Body of pancreas (tissue), 4 donors: ENCODE data around the gene ANKS1A. TPM values are rescaled to one million over a fixed set of nuclear protein-coding genes. Genes with fewer than 3 reads are reported as not detected.

Experiments
- ATAC-seq: fragments of 150-250 bp; one replicate; pipeline ENCODE4 v1.9.1; 2016
- DNase-seq, 4 donors: peaks; one replicate each; pipeline ENCODE4 v3.0.0-alpha.2; 2019
- H3K27ac ChIP-seq, 4 donors: fragments of 200-600 bp; sonication (generic); 1 replicate in 3 of 4; 2 replicates in 1 of 4; pipeline versions ENCODE4 v1.5.1 to v1.6.1; 2016 to 2019; ENCODE audit warnings: mild to moderate bottlenecking in 1 of 4, mixed read lengths in 1 of 4, moderate library complexity in 1 of 4
- H3K27me3 ChIP-seq, 2 donors: fragments of 200-600 bp; sonication (generic); one replicate each; pipeline ENCODE4 v1.6.0; 2016; ENCODE audit warnings: mild to moderate bottlenecking in 1 of 2
- H3K36me3 ChIP-seq, 2 donors: fragments of 200-600 bp; sonication (generic); replicated peaks in 1 of 2; 2 replicates each; pipeline ENCODE4 v1.5.1; 2016; ENCODE audit warnings: low read depth in 2 of 2; ENCODE audit not compliant: insufficient read depth in 1 of 2
- H3K4me1 ChIP-seq: fragments of 200-600 bp; sonication (generic); one replicate; pipeline ENCODE4 v1.6.0; 2016
- H3K4me3 ChIP-seq, 2 donors: fragments of 200-600 bp; sonication (generic); 1 replicate in 1 of 2; 2 replicates in 1 of 2; pipeline ENCODE4 v1.5.1; 2016 to 2019
- H3K9me3 ChIP-seq, 3 donors: fragments of 200-600 bp; sonication (generic); 1 replicate in 2 of 3; 2 replicates in 1 of 3; pipeline ENCODE4 v1.5.1; 2016
- POLR2A ChIP-seq, 3 donors: fragments of 450-650 bp; IDR thresholded peaks; one replicate each; pipeline ENCODE4 v1.6.1; 2016; ENCODE audit warnings: antibody characterized with exemption in 3 of 3, mild to moderate bottlenecking in 2 of 3
- WGBS, 2 donors: methylation state at CpG; one replicate each; pipeline ENCODE4 v1.1.5; 2017; 5-methylcytosine and 5-hydroxymethylcytosine counted together
- intact Hi-C: fragments of 100-400 bp; cut with DNase I; formaldehyde crosslinking; loops from one replicate; pipeline ENCODE4 v1.15.1; 2023
- total RNA-seq, 2 donors: library from RNA; depleted of rRNA; stranded (reverse); fragments of >200 nt; gene quantifications; one replicate each; pipeline ENCODE4 v1.1.0, GENCODE V29; 2016
- TF ChIP-seq, protein P1 (sequence below), 7 experiments: fragments of 450-650 bp in 4 of 7; fragments of 200-600 bp in 3 of 7; sonication (generic) in 3 of 7; IDR thresholded peaks; one replicate each; pipeline ENCODE4 v1.5.1; 2016 to 2019; ENCODE audit warnings: antibody characterized with exemption in 7 of 7

ANKS1A gene
- total RNA-seq, 2 donors from 2014 or later: 14.3 to 17.1 TPM

DNA sequence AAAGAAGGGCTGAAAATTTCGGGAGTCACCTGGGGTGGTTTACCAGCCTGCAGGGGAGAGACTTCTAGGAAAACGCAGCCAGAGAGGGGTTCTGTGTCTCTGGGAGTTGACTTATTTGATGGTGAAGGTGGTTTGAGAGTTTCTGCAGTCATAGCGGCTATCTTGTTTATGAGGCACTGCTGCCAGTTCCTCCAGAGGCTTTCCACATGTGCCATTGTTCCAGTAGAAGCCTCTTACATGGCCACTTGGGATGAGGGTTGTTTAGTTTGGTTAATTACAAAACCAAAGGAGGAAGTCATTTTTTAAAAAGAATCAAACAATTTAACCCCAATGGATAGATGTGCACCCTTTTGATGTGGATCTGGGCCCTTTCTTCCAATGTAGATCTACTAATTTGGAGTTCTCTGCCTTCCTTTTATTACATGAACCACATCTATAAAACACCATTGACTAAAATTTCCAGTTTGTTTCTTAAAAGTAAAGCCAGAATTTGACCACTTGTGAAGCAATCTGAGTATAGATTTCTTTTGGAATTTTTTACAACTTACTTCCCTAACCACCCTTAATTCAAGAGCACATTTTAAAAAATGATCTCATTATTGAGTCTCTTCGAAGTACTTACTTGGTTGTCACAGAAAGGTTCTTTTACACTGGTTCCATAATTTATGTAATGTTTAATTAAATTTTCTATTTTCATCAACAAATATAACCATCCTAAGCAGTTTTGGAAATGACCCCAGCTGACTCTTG, 154.5 kb downstream of the ANKS1A start:
- H3K9me3 ChIP-seq: no peaks in the 10 kb centered on the region
- ATAC-seq (no peak), DNase-seq (no peak)
- TF ChIP-seq, protein P1, sequence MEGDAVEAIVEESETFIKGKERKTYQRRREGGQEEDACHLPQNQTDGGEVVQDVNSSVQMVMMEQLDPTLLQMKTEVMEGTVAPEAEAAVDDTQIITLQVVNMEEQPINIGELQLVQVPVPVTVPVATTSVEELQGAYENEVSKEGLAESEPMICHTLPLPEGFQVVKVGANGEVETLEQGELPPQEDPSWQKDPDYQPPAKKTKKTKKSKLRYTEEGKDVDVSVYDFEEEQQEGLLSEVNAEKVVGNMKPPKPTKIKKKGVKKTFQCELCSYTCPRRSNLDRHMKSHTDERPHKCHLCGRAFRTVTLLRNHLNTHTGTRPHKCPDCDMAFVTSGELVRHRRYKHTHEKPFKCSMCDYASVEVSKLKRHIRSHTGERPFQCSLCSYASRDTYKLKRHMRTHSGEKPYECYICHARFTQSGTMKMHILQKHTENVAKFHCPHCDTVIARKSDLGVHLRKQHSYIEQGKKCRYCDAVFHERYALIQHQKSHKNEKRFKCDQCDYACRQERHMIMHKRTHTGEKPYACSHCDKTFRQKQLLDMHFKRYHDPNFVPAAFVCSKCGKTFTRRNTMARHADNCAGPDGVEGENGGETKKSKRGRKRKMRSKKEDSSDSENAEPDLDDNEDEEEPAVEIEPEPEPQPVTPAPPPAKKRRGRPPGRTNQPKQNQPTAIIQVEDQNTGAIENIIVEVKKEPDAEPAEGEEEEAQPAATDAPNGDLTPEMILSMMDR (IDR thresholded peaks at IDR 0.05): no peak
- no peak for TF ChIP-seq POLR2A (IDR thresholded peaks at IDR 0.05)
- H3K27ac ChIP-seq: peak overlapping the region; percentile 18 to 90 (median 80)
- H3K4me1 ChIP-seq: peaks cover 57% of the 10 kb centered on the region
- no peaks in the 10 kb centered on the region for H3K36me3 ChIP-seq
- 56 to 63% methylated on average over 4 of the region's 4 CpGs for WGBS, 2 donors
- H3K4me3 ChIP-seq: no peak overlapping the region
- intact Hi-C loops: no loop called here
- no peaks in the 10 kb centered on the region for H3K27me3 ChIP-seq

DNA sequence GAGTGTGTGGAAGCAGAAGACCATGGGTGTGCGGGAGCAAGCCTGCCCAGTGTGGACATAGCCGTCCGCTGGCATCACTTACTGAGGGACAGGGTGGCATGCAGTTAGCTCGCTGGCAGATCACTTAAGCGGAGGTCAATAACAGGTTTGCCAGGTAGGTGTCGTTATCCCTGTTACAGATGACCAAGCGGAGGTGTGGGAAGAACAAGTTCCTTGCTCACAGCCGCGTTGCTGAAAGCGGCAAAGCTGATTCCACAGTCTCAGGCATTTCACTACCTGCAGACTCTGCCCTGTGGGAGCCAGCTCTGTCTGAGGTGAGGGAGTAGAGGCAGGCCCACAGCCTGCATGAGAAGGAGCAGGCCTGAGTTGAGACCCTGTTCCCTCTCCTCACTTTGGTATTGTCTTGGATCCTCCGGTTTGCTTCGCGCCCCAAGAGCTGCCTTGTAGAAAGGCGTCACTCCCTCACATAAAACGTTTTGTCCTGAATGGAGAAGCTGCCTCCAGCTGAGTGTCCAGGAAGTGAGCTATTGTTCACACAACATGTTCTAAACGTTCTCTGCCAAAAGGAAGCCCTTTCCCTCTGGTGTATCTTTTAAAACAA, 155.2 kb downstream of the ANKS1A start:
- WGBS, 2 donors: 38 to 55% methylated on average over 14 to 16 of the region's 16 CpGs
- peak overlapping the region; percentile 26 to 90 (median 80) for H3K27ac ChIP-seq
- peak; percentile 37 to 77 (median 57) for DNase-seq

DNA sequence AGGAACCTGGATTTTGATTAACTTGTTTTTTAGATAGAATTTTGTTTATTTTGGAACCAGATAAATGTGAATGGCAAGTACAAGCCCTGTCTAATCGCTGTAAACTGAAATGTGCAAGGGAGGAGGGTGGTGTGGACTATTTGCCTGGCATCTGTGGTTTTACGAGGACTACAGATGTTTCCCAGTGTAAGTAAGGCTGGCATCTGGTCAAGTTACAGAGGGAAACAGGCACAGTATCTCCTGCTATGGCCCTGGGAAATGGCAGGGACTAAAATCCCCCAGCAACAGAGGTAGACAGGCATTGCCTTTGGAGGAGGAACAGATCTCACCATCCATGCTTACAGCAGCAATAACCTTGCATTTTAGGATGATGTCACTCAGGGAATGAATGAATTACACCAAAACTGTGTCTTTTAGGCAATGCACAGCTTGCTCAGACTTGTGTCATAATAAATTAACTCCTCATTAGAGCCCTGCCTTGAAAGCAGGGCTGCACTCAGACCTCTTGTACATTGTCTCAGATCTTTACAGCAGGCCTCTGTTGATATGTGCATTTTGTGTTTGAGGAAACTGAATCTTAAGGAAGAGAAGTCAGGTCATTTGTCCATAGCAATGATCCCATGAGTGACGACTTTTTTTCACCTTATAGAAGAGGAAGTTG, 155.8 kb downstream of the ANKS1A start:
- peak; percentile 17 for ATAC-seq
- H3K4me1 ChIP-seq: peaks cover 57% of the 10 kb centered on the region
- H3K4me3 ChIP-seq: no peak overlapping the region
- TF ChIP-seq, protein P1 (IDR thresholded peaks at IDR 0.05): no peak
- TF ChIP-seq POLR2A (IDR thresholded peaks at IDR 0.05): no peak
- H3K27me3 ChIP-seq: no peaks in the 10 kb centered on the region
- 27 to 32% methylated on average over 3 of the region's 3 CpGs for WGBS, 2 donors
- no peaks in the 10 kb centered on the region for H3K36me3 ChIP-seq
- H3K27ac ChIP-seq: peak overlapping the region; percentile 27 to 90 (median 80)
- intact Hi-C loops: no loop called here
- DNase-seq: peak in 1 of 4 donors; percentile 35
- H3K9me3 ChIP-seq: no peaks in the 10 kb centered on the region

More for the DNA sequence above, 155.2 kb downstream of the ANKS1A start:
- intact Hi-C loops: no loop called here
- no peaks in the 10 kb centered on the region for H3K27me3 ChIP-seq
- no peaks in the 10 kb centered on the region for H3K36me3 ChIP-seq
- peak; percentile 63 for ATAC-seq
- no peak overlapping the region for H3K4me3 ChIP-seq
- H3K9me3 ChIP-seq: no peaks in the 10 kb centered on the region
- peak in 2 of 3 donors; percentile 45 to 49 for TF ChIP-seq POLR2A (IDR thresholded peaks at IDR 0.05)
- TF ChIP-seq, protein P1 (IDR thresholded peaks at IDR 0.05): peak in 1 of 7 experiments; percentile 13
- peaks cover 57% of the 10 kb centered on the region for H3K4me1 ChIP-seq

- Histone ChIP-seq H3K36me3 (no peaks in the 10 kb centered on the region), H3K4me3 (no peak overlapping the region), H3K27ac (peak overlapping the region in 3 of 4 donors; percentile 73 to 90 (median 86)), H3K27me3 (no peaks in the 10 kb centered on the region), H3K9me3 (no peaks in the 10 kb centered on the region), H3K4me1 (peaks cover 57% of the 10 kb centered on the region)
- DNase-seq (no peak), ATAC-seq (no peak)
- intact Hi-C loops: no loop called here
- TF ChIP-seq POLR2A (IDR thresholded peaks at IDR 0.05): no peak
- TF ChIP-seq, protein P1 (IDR thresholded peaks at IDR 0.05): no peak
- WGBS, 2 donors: 46 to 63% methylated on average over 3 of the region's 3 CpGs
Measured at GRCh38 chr6:35046103-35046502, 157.0 kb downstream of the ANKS1A start.
